ENCODE data around the gene LSM8.
"Not testable (repeated sequence)": the region's sequence is repeated elsewhere in the genome, so short reads cannot be mapped to it uniquely, and the experiment has no call there.

Gene LSM8

GRCh38 chr7:118183786-118184564, at the start of gene LSM8:
Gene LSM8 (plus strand): TSS chr7:118184164. CDS start chr7:118184224, 60 bp downstream.
- DNase-seq: peak; percentile 99

- DNase-seq: not testable (repeated sequence)
These were observed 49.5 kb upstream of the LSM8 start for GRCh38 chr7:118134420-118134819.

GRCh38 chr7:118140468-118140867, 43.5 kb upstream of the LSM8 start:
- no peak for DNase-seq

GRCh38 chr7:118142012-118142411, 42.0 kb upstream of the LSM8 start:
- no peak for DNase-seq

GRCh38 chr7:118148930-118149329, 35.0 kb upstream of the LSM8 start:
- DNase-seq: no peak

- no peak for DNase-seq
These were observed 34.6 kb upstream of the LSM8 start for GRCh38 chr7:118149394-118149793.

GRCh38 chr7:118151671-118152070, 32.3 kb upstream of the LSM8 start:
- no peak for DNase-seq

- no peak for DNase-seq
These were observed 31.8 kb upstream of the LSM8 start for GRCh38 chr7:118152149-118152548.

- no peak for DNase-seq
These were observed 31.3 kb upstream of the LSM8 start for GRCh38 chr7:118152654-118153053.

GRCh38 chr7:118153551-118154177, 30.3 kb upstream of the LSM8 start:
- peak; percentile 57 for DNase-seq

- peak; percentile 9 for DNase-seq
These were observed 25.2 kb upstream of the LSM8 start for GRCh38 chr7:118158766-118159165.

GRCh38 chr7:118169146-118169545, 14.8 kb upstream of the LSM8 start:
- peak; percentile 11 for DNase-seq

- DNase-seq: no peak
These were observed 8.2 kb upstream of the LSM8 start for GRCh38 chr7:118175740-118176139.

GRCh38 chr7:118179191-118179590, 4.8 kb upstream of the LSM8 start:
- no peak for DNase-seq

- DNase-seq: no peak
These were observed 1.2 kb upstream of the LSM8 start for GRCh38 chr7:118182593-118183427.

GRCh38 chr7:118183428-118183785, 557 bp upstream of the LSM8 start:
- peak; percentile 54 for DNase-seq

GRCh38 chr7:118184565-118184940, 589 bp downstream of the LSM8 start:
- peak; percentile 31 for DNase-seq

GRCh38 chr7:118185163-118185860, 1.3 kb downstream of the LSM8 start:
- DNase-seq: no peak

- no peak for DNase-seq
These were observed 2.5 kb downstream of the LSM8 start for GRCh38 chr7:118186501-118186900.

GRCh38 chr7:118194571-118194970, 10.6 kb downstream of the LSM8 start:
- DNase-seq: no peak

- DNase-seq: peak; percentile 79
These were observed 12.0 kb downstream of the LSM8 start for GRCh38 chr7:118195837-118196474.

GRCh38 chr7:118202061-118202460, 18.1 kb downstream of the LSM8 start:
- peak; percentile 20 for DNase-seq

All from NCI-H69 (cell line).